ENCODE data around the gene SYPL1. TPM values are rescaled to one million over a fixed set of nuclear protein-coding genes. Genes with fewer than 3 reads are reported as not detected.

Gene SYPL1
- total RNA-seq, 1 experiment from 2014 or later = 39.2 TPM

DNA sequence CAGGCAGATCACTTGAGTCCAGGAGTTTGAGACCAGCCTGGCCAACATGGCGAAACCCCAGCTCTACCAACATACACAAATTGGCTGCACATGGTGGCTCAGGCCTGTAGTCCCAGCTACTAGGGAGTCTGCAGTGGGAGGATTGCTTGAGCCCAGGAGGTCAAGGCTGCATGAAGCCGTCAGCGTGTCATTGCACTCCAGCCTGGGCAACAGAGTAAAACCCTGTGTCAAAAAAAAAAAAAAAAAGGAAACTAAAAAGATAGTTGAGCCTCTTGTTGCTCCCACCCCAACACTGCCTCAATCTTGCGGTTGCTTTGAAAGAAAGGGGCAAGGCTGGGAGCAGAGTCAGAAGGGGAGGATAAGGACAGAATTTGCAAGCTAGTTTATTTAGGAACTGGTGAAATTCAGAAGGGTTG, 69.9 kb downstream of the SYPL1 start:
- Histone ChIP-seq H4K8ac (replicated peaks; ENCODE audit: insufficient read length, low read depth, low read length) (no peak overlapping the region), H3K18ac (ENCODE audit: insufficient read length, low read depth, low read length) (no peak overlapping the region), H3K4ac (ENCODE audit: low read depth, low read length) (no peak overlapping the region), H3K4me1 (ENCODE audit: insufficient read depth, low read length) (no peaks in the 10 kb centered on the region), H3K4me2 (ENCODE audit: insufficient read depth, insufficient read length, low read length) (no peak overlapping the region), H2BK12ac (ENCODE audit: insufficient read length, low read depth, low read length) (no peak overlapping the region), H2BK5ac (ENCODE audit: insufficient read length, low read length) (no peak overlapping the region), H2BK120ac (ENCODE audit: low read depth, low read length, poor library complexity, severe bottlenecking) (no peak overlapping the region), H3K56ac (ENCODE audit: insufficient read length, low read depth, low read length) (no peak overlapping the region), H2AFZ (ENCODE audit: low read length) (peak overlapping the region; percentile 94), H3K23ac (ENCODE audit: insufficient read length, low read depth, low read length) (no peak overlapping the region), H2BK20ac (ENCODE audit: low read depth, low read length, poor library complexity, severe bottlenecking) (no peak overlapping the region), H3K23me2 (ENCODE audit: insufficient read length, low read depth, low read length, poor library complexity, severe bottlenecking) (no peaks in the 10 kb centered on the region), H2AK5ac (ENCODE audit: insufficient read length, low read length) (no peak overlapping the region), H3K9ac (ENCODE audit: extremely low read depth, insufficient read length, low read length) (no peak overlapping the region), H4K91ac (ENCODE audit: insufficient read length, low read depth, low read length) (no peak overlapping the region), H3K79me1 (ENCODE audit: insufficient read depth, low read depth, low read length, poor library complexity, severe bottlenecking) (no peaks in the 10 kb centered on the region), H3K9me3 (ENCODE audit: control insufficient read depth, low read depth, low read length) (no peaks in the 10 kb centered on the region), H3T11ph (ENCODE audit: low read length) (no peak overlapping the region), H4K5ac (ENCODE audit: insufficient read length, low read depth, low read length) (no peak overlapping the region), H3K27ac (ENCODE audit: insufficient read length, low read depth, low read length) (no peak overlapping the region), H3K79me2 (ENCODE audit: insufficient read depth, low read length) (no peaks in the 10 kb centered on the region), H3K14ac (ENCODE audit: insufficient read depth, low read length) (no peak overlapping the region), H2BK15ac (ENCODE audit: low read depth, low read length) (no peak overlapping the region), H3K27me3 (ENCODE audit: insufficient read depth, low read length) (no peaks in the 10 kb centered on the region), H4K20me1 (ENCODE audit: control insufficient read depth, insufficient read depth, insufficient read length) (no peaks in the 10 kb centered on the region)
- Mint-ChIP-seq H3K9me3 (no peaks in the 10 kb centered on the region; a peak in 1 of 5 replicates), H3K27me3 (ENCODE audit: low read depth) (peaks cover 15% of the 10 kb centered on the region), H3K27ac (no peak overlapping the region), H3K36me3 (ENCODE audit: insufficient read depth in 1 of 3, low read depth in 3 of 3) (0 out of 7 replicates have a peak, but pooled peaks cover 0 to 1% (median 0%) of the 10 kb centered on the region in 3 experiments), H3K4me1 (peaks cover 6 to 13% of the 10 kb centered on the region in 2 experiments; a peak in 3 of 4 replicates), H3K4me3 (no peak overlapping the region)
- WGBS (ENCODE audit: extremely low coverage, insufficient read length, low lambda C conversion rate) = no CpG with 5 or more reads among the region's 4 CpGs
- DNase-seq = no peak
- no peak for TF ChIP-seq CTCF (conservative IDR thresholded peaks at IDR 0.05)

All from H9 (cell line).